Measurements from ENCODE around the gene MAP3K19.

MAP3K19 gene

DNA sequence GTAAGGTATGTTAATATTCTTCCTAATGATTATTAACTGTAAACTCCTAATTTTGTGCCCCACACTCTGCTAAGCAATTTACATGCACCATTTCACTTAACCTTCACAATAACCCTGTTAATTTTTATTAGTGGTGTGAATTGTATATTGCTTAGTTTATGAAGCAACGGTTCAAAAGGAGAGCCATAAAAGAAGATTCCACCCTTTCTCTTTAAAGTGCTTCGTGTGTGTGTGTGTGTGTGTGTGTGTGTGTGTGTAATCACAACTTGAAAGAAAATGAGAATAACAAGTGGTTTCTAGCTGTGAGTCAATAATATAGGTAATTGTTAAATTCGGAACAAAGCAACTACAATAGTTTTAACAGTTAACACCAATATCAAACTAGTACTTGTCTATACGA lies 68.0 kb downstream of the MAP3K19 start:
- TF ChIP-seq, protein P1, sequence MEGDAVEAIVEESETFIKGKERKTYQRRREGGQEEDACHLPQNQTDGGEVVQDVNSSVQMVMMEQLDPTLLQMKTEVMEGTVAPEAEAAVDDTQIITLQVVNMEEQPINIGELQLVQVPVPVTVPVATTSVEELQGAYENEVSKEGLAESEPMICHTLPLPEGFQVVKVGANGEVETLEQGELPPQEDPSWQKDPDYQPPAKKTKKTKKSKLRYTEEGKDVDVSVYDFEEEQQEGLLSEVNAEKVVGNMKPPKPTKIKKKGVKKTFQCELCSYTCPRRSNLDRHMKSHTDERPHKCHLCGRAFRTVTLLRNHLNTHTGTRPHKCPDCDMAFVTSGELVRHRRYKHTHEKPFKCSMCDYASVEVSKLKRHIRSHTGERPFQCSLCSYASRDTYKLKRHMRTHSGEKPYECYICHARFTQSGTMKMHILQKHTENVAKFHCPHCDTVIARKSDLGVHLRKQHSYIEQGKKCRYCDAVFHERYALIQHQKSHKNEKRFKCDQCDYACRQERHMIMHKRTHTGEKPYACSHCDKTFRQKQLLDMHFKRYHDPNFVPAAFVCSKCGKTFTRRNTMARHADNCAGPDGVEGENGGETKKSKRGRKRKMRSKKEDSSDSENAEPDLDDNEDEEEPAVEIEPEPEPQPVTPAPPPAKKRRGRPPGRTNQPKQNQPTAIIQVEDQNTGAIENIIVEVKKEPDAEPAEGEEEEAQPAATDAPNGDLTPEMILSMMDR (IDR thresholded peaks at IDR 0.05), result no peak

DNA sequence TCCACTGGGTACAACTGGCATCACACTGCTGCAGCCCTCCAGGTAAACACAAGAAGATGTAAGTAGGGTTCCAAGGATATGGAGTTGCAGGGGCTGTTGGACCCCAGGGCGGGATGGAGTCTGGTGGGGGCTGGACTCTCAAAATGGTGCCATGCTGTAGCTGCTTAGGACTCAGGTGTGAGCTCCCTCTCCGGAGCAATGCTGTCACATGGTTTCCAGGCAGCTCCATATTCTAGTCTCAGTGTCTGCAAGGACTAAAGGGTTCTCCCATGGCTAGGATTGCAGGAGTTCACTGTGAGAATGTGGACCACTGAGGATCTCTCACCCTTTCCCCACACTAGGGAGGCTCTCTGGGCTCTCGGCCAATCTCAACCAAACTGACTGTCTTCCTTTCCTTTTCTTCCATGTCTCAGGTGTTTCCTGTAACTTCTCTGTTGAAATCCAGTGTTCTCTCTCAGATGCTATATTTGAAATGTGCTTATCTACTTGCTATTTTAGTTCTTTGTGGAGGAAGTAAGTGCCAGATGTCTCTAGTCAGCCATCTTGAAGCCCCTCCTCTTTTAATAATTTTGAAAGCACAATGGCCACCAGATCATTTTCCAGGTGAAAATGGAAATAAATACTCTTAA lies 71.1 kb downstream of the MAP3K19 start:
- TF ChIP-seq, protein P1 (IDR thresholded peaks at IDR 0.05), result no peak

DNA sequence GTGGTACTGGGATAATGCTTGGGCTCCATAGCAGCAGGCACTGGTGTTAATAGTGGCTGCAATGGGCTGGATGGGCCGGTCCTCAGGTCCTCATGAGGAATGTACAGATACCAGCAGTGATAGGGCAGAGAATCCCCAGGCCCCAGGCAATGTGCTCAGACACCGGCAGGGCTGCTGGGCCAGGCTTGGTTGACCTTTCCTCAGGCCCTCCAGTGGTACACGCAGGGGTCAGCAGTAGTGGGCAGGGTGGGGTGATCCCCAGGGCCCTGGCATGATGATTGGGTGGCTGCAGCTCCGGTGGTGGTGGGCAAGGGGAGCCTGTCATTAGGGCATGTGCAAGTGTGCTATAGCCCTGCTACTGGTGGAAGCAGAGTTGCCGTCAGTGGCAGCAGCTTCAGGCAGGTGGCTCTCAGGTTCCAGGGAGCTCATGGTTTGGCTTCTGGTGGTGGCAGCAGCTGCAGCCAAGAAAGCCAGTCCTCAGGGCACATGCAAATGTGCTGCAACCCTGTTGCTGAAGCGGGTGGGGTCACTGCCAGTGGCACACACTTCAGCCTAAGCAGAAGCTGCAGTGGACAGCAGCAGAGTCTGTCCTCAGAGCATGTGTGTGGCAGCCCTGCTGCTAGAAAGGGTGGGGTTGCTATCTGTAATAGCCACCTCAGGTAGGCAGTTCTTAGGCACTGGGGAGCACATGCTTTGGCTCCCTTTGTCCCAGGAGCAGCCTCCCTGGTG lies 71.8 kb downstream of the MAP3K19 start:
- TF ChIP-seq, protein P1 (IDR thresholded peaks at IDR 0.05), result no peak

DNA sequence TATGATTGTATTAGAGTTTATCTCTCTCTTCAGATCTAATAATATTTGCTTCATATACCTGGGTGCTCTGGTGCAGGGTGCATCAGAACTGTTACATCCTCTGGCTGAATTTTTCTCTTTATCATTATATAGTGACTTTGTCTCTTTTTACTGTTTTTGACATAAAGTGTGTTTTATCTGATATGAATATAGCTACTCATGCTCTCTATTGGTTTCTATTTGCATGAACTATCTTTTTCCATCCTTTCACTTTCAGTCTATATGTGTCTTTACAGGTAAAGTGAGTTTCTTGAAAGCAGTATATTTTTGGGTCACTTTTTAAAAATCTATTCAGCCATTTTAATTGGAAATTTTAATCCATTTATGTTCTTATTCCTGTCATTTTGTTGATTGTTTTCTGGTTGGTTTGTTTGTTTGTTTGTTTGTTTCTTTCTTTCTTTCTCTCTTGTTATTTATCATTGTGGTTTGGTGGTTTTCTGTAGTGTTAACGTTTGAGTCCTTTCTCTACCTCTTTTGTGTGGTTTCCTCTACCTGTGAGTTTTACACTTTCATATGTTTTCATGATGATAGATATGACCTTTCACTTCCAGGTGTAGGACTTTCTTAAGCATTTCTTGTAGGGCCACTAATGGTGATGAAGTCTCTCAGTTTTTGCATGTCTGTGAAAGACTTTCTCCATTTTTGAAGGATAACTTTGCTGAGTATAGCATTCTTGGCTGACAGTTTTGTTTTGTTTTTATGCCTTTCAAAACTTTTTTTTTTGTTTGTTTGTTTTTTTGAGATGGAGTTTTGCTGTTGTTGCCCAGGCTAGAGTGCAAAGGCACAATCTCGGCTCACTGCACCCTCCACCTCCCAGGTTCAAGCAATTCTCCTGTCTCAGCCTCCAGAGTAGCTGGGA lies 73.8 kb downstream of the MAP3K19 start:
- TF ChIP-seq, protein P1 (IDR thresholded peaks at IDR 0.05), result no peak

DNA sequence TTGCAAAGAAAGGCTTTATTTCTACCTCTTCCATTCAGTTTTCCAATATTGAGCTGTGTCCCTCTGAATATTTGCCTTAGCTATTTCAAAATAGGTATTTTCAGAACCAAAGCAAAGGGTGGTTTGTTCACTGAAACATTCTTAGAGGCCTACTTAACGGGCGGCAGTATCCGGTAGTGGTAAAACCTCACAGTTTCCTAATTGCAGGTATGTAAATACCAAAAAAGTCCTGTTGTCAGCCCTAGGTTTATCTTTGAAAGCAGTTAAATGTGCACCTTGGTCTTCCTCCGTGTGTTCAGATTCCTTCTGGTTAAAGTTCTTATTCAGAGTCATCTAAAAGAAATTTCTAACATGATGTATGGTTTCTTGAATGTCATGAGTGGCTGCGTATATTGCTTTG lies 89.8 kb downstream of the MAP3K19 start:
- TF ChIP-seq, protein P1 (IDR thresholded peaks at IDR 0.05), result no peak

DNA sequence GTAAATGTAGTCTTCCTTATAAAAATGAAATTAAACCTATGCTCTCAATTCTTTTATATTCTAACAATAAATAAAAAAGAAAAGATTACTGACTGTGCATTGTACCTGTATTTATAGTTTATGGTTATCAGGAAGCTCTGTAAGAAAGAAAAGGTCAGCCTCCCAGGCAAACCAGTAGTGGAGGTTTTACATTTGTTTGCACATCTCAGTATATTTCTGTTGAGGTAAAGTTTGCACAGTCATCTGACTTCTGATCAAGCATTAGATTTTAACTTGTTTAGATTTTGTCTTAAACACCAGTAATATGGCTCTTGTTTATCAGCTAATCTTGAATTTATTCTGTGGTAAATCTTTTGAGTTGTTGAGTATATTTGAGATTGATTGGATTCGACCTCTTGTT lies 91.5 kb downstream of the MAP3K19 start:
- TF ChIP-seq, protein P1 (IDR thresholded peaks at IDR 0.05), result no peak

DNA sequence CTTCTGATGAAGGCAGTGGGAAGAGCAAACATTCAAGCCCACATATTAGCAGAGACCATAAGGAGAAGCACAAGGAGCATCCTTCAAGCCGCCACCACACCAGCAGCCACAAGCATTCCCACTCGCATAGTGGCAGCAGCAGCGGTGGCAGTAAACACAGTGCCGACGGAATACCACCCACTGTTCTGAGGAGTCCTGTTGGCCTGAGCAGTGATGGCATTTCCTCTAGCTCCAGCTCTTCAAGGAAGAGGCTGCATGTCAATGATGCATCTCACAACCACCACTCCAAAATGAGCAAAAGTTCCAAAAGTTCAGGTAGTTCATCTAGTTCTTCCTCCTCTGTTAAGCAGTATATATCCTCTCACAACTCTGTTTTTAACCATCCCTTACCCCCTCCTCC lies 93.2 kb downstream of the MAP3K19 start:
- TF ChIP-seq, protein P1 (IDR thresholded peaks at IDR 0.05), result no peak
